Prostate gland (tissue), 2 donors: Measurements from ENCODE around the gene RBM10. TPM values are rescaled to one million over a fixed set of nuclear protein-coding genes. Genes with fewer than 3 reads are reported as not detected.

Experiments
- DNase-seq: peaks from one replicate; pipeline ENCODE4 v3.0.0-alpha.2; 2019; ENCODE audit warnings: low spot score
- H3K27ac ChIP-seq, 2 donors: fragments of 200-600 bp; sonication (generic); 2 replicates each; pipeline ENCODE4 v1.5.1; 2017 to 2019
- H3K27me3 ChIP-seq: fragments of 200-600 bp; sonication (generic); replicated peaks from 2 replicates; pipeline ENCODE4 v1.5.1; 2019; ENCODE audit not compliant: insufficient read depth
- H3K36me3 ChIP-seq, 2 donors: fragments of 200-600 bp; sonication (generic); 1 replicate in 1 of 2; 2 replicates in 1 of 2; pipeline versions ENCODE4 v1.5.1 to v1.8.1; 2017 to 2019
- H3K4me1 ChIP-seq: fragments of 200-600 bp; sonication (generic); replicated peaks from 2 replicates; pipeline ENCODE4 v1.5.1; 2019
- H3K4me3 ChIP-seq, 2 donors: fragments of 200-600 bp; sonication (generic); 2 replicates each; pipeline ENCODE4 v1.5.1; 2017 to 2019
- H3K9me3 ChIP-seq: fragments of 200-600 bp; sonication (generic); 2 replicates; pipeline ENCODE4 v1.5.1; 2017
- CTCF ChIP-seq, 4 experiments: fragments of 200-600 bp in 2 of 4; fragments of 450-650 bp in 2 of 4; sonication (generic) in 2 of 4; IDR thresholded peaks; 1 replicate in 3 of 4; 2 replicates in 1 of 4; pipeline ENCODE4 v1.5.1; 2016 to 2019; ENCODE audit warnings: antibody characterized with exemption in 4 of 4, mild to moderate bottlenecking in 2 of 4, moderate library complexity in 2 of 4
- POLR2A ChIP-seq: fragments of 450-650 bp; IDR thresholded peaks from one replicate; pipeline ENCODE4 v1.6.1; 2016; ENCODE audit warnings: antibody characterized with exemption, mild to moderate bottlenecking
- POLR2AphosphoS5 ChIP-seq: sonication (generic); formaldehyde crosslinking; IDR thresholded peaks from one replicate; pipeline ENCODE4 v1.6.1; 2017; ENCODE audit warnings: antibody characterized with exemption
- WGBS: methylation state at CpG from one replicate; pipeline ENCODE4 v1.1.5; 2018; 5-methylcytosine and 5-hydroxymethylcytosine counted together
- intact Hi-C: fragments of 100-400 bp; cut with DNase I; formaldehyde crosslinking; loops from one replicate; pipeline ENCODE4 v1.14.2; 2022
- total RNA-seq, 2 donors: library from RNA; depleted of rRNA; stranded (reverse); fragments of >200 nt; gene quantifications; one replicate each; pipeline ENCODE4 v1.1.0, GENCODE V29; 2016

Gene RBM10
- total RNA-seq, 2 donors from 2014 or later: 45.0 to 49.0 TPM

- H3K4me3 ChIP-seq: no peak overlapping the region
- 98% methylated on average over 7 of the region's 27 CpGs for WGBS
- intact Hi-C loops: no loop called here
- TF ChIP-seq POLR2AphosphoS5: no peak
- no peak for TF ChIP-seq CTCF (IDR thresholded peaks at IDR 0.05)
- no peak for TF ChIP-seq POLR2A
- no peak overlapping the region for H3K27ac ChIP-seq
- H3K9me3 ChIP-seq: no peaks in the 10 kb centered on the region
- no peaks in the 10 kb centered on the region for H3K4me1 ChIP-seq
- no peaks in the 10 kb centered on the region for H3K27me3 ChIP-seq
- DNase-seq: no peak
- H3K36me3 ChIP-seq: no peaks in the 10 kb centered on the region
Observed at GRCh38 chrX:47186096-47186740, 41.2 kb downstream of the RBM10 start.

- intact Hi-C loops: no loop called here
- no peak for DNase-seq
- Histone ChIP-seq H3K36me3 (no peaks in the 10 kb centered on the region), H3K9me3 (no peaks in the 10 kb centered on the region), H3K4me1 (no peaks in the 10 kb centered on the region), H3K4me3 (no peak overlapping the region), H3K27ac (no peak overlapping the region), H3K27me3 (no peaks in the 10 kb centered on the region)
- TF ChIP-seq CTCF (IDR thresholded peaks at IDR 0.05): no peak
- no peak for TF ChIP-seq POLR2A
- no peak for TF ChIP-seq POLR2AphosphoS5
- 83% methylated on average over 4 of the region's 4 CpGs for WGBS
Observed at GRCh38 chrX:47187106-47187677, 42.2 kb downstream of the RBM10 start.

GRCh38 chrX:47189906-47190305 lies 44.9 kb downstream of the RBM10 start:
- Histone ChIP-seq H3K27me3 (no peaks in the 10 kb centered on the region), H3K36me3 (no peaks in the 10 kb centered on the region), H3K27ac (no peak overlapping the region), H3K4me1 (no peaks in the 10 kb centered on the region), H3K4me3 (no peak overlapping the region), H3K9me3 (no peaks in the 10 kb centered on the region)
- TF ChIP-seq CTCF (IDR thresholded peaks at IDR 0.05) (no peak), POLR2AphosphoS5 (no peak), POLR2A (no peak)
- intact Hi-C loops: loop anchor here (5.0 kb wide), 2 partner anchors 177 to 192 kb away; no protein-coding TSS in a partner anchor
- 78% methylated on average over 19 of the region's 19 CpGs for WGBS
- no peak for DNase-seq

- no peaks in the 10 kb centered on the region for H3K36me3 ChIP-seq
- intact Hi-C loops: loop anchor here (5.0 kb wide), 2 partner anchors 177 to 192 kb away; no protein-coding TSS in a partner anchor
- H3K9me3 ChIP-seq: no peaks in the 10 kb centered on the region
- DNase-seq: peak; percentile 73
- H3K4me3 ChIP-seq: peak overlapping the region; percentile 34 to 36
- TF ChIP-seq CTCF (IDR thresholded peaks at IDR 0.05): peak in 1 of 4 experiments; percentile 17
- peak; percentile 24 for TF ChIP-seq POLR2A
- TF ChIP-seq POLR2AphosphoS5: peak; percentile 77
- 3% methylated on average over 33 of the region's 40 CpGs for WGBS
- no peaks in the 10 kb centered on the region for H3K4me1 ChIP-seq
- H3K27ac ChIP-seq: peak overlapping the region; percentile 45 to 48
- no peaks in the 10 kb centered on the region for H3K27me3 ChIP-seq
Observed at GRCh38 chrX:47190445-47191269, 45.6 kb downstream of the RBM10 start.
